SK-N-MC (cell line): ENCODE results near the gene CTNNA2.

ENCODE experiments used
- EZH2 ChIP-seq: fragments of 200-600 bp; sonication (generic); IDR thresholded peaks from one replicate; pipeline ENCODE4 v1.6.1; 2017; ENCODE audit warnings: antibody characterized with exemption
- FOXP2 ChIP-seq: optimal IDR thresholded peaks from 2 replicates; pipeline ENCODE3; 2011; ENCODE audit warnings: mild to moderate bottlenecking, moderate library complexity; ENCODE audit not compliant: insufficient read depth; ENCODE audit errors: extremely low read length, control extremely low read depth
- POLR2AphosphoS5 ChIP-seq: IDR thresholded peaks from 2 replicates; pipeline ENCODE4 v1.6.1; 2012; ENCODE audit warnings: mild to moderate bottlenecking, low read depth, low read length, borderline replicate concordance

DNA sequence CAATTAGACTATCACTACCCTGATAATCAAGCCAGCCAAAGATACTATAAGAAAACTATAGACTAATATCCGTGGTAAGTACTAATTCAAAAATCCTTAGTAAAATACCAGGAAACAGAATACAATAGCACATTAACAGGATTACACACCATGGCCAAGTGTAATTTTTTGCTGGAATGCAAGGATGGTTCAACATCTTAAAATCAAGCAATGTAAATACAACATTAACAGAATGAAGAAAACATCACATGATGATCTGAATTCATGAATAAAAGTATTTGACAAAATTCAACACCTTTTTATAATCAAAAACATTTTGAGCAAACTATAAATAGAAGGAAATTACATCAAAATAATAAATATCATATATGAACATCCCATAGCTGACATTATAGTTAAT, 1142.4 kb downstream of the CTNNA2 start:
- TF ChIP-seq EZH2 (no peak), POLR2AphosphoS5 (no peak), FOXP2 (no peak)
